GM19351 (cell line): ENCODE data around the gene SLC44A2.

ENCODE experiments used
- ATAC-seq: cut with Tn5 transposase; IDR thresholded peaks from one replicate; pipeline ENCODE4 v1.9.1; 2021; ENCODE audit warnings: mild to moderate bottlenecking, moderate library complexity; ENCODE audit not compliant: unreplicated experiment

Gene SLC44A2

GRCh38 chr19:10680545-10681135 lies 55.3 kb downstream of the SLC44A2 start:
- ATAC-seq: no peak

GRCh38 chr19:10681658-10682057 lies 56.3 kb downstream of the SLC44A2 start:
- no peak for ATAC-seq

- ATAC-seq: no peak
Measured at GRCh38 chr19:10682397-10683063, 57.2 kb downstream of the SLC44A2 start.

GRCh38 chr19:10683064-10683426 lies 57.7 kb downstream of the SLC44A2 start:
- no peak for ATAC-seq

GRCh38 chr19:10683582-10683981 lies 58.2 kb downstream of the SLC44A2 start:
- no peak for ATAC-seq

GRCh38 chr19:10685210-10685609 lies 59.9 kb downstream of the SLC44A2 start:
- ATAC-seq: no peak

GRCh38 chr19:10686193-10686592 lies 60.8 kb downstream of the SLC44A2 start:
- ATAC-seq: no peak

GRCh38 chr19:10686661-10687517 lies 61.5 kb downstream of the SLC44A2 start:
- ATAC-seq: no peak

- no peak for ATAC-seq
Measured at GRCh38 chr19:10687518-10688288, 62.4 kb downstream of the SLC44A2 start.

- ATAC-seq: no peak
Measured at GRCh38 chr19:10688545-10689280, 63.4 kb downstream of the SLC44A2 start.

GRCh38 chr19:10690341-10690781 lies 65.0 kb downstream of the SLC44A2 start:
- ATAC-seq: no peak

GRCh38 chr19:10691178-10691881 lies 66.0 kb downstream of the SLC44A2 start:
- ATAC-seq: no peak

- no peak for ATAC-seq
Measured at GRCh38 chr19:10691883-10692282, 66.5 kb downstream of the SLC44A2 start.

GRCh38 chr19:10692673-10693264 lies 67.4 kb downstream of the SLC44A2 start:
- no peak for ATAC-seq
